ENCODE results near the gene TMCC3.

TMCC3 gene

DNA sequence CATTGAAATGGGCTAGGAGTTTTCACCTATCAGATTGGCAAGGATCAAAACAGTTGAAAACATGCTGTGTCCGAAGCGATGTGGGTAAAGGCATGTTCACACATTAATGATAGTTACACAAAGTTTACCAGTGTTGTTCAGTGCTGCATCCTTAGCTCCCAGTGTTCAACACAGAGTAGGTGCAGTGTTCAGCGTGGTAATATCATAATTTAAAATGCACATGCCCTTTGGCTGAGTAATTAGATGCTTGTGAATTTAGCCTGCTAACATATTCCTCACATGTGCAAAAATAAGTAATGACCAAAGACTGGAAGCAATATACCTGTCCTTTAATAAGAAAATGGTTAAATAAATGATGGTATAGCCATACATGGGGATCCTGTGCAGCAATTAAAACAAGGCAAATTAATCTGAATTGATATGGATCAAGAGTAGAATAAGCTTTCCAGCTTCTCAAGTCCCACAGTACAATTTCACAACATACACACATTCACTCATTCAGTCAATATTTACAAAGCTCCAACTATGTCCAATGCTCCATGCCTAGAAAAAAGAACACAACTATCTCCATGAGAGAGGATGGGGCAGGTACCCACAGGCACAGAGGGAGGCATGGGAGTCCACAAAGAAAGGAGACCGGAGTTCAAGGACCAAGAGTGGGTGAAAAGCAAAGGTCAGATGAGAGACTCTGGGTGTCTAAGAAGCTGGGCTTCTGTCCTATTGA lies 12.8 kb downstream of the TMCC3 start:
- no peak for DNase-seq (ENCODE audit: low read depth)
- TF ChIP-seq, protein P1, sequence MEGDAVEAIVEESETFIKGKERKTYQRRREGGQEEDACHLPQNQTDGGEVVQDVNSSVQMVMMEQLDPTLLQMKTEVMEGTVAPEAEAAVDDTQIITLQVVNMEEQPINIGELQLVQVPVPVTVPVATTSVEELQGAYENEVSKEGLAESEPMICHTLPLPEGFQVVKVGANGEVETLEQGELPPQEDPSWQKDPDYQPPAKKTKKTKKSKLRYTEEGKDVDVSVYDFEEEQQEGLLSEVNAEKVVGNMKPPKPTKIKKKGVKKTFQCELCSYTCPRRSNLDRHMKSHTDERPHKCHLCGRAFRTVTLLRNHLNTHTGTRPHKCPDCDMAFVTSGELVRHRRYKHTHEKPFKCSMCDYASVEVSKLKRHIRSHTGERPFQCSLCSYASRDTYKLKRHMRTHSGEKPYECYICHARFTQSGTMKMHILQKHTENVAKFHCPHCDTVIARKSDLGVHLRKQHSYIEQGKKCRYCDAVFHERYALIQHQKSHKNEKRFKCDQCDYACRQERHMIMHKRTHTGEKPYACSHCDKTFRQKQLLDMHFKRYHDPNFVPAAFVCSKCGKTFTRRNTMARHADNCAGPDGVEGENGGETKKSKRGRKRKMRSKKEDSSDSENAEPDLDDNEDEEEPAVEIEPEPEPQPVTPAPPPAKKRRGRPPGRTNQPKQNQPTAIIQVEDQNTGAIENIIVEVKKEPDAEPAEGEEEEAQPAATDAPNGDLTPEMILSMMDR (IDR thresholded peaks at IDR 0.05; ENCODE audit: insufficient read depth, low read depth, low read length, missing control alignments) = no peak
- no peak overlapping the region for H3K4me3 ChIP-seq (ENCODE audit: low read length)

DNA sequence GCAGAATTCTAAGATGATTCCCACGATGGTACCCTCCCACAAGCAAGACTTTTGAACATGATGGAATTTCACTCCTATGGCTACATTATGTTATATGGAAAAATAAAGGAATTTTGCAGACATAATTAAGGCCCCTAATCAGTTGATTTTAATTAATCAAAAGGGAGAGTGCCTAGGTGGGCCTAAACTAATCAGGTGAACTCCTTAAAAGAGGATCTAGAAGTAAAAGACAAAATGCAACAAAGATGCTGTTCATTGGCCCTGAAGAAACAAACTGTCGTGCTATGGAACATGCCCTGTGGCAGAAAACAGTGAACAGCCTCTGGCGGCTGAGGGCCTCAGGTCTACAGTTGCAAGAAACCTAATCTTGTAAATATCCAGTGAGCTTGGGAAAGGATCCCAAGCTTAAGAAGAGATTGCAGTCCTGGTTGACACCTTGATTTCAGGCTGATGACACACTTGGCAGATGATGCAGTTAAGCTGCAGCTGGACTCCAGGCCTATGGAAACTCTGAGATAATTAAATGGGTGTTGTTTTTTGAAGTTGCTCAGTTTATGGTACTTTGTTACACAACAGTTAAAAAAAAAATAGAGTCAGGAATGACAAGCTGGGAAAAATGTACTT lies 13.8 kb downstream of the TMCC3 start:
- no peak overlapping the region for H3K4me3 ChIP-seq (ENCODE audit: low read length)
- TF ChIP-seq, protein P1 (IDR thresholded peaks at IDR 0.05; ENCODE audit: insufficient read depth, low read depth, low read length, missing control alignments) = no peak
- peak; percentile 91 for DNase-seq (ENCODE audit: low read depth)

DNA sequence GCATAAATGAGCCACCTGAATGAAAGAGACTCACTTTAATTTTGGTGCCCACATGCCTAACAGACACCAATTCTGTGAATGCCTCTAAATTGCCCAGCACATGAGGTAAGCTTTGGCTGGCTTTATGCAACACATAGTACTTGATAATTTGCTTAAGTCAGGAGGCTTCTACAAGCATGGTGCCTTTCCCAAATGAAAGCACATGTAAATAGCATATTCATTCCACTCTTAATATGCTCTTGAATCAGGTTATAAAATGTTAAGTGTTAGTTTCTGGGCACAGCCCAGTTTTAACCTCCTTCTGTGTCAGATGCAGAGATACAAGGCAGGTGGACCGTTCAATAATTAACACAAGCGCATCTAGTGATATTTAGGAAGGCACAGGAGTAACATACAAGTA lies 15.6 kb downstream of the TMCC3 start:
- TF ChIP-seq, protein P1 (IDR thresholded peaks at IDR 0.05; ENCODE audit: insufficient read depth, low read depth, low read length, missing control alignments) = no peak
- no peak overlapping the region for H3K4me3 ChIP-seq (ENCODE audit: low read length)
- DNase-seq (ENCODE audit: low read depth) = no peak

DNA sequence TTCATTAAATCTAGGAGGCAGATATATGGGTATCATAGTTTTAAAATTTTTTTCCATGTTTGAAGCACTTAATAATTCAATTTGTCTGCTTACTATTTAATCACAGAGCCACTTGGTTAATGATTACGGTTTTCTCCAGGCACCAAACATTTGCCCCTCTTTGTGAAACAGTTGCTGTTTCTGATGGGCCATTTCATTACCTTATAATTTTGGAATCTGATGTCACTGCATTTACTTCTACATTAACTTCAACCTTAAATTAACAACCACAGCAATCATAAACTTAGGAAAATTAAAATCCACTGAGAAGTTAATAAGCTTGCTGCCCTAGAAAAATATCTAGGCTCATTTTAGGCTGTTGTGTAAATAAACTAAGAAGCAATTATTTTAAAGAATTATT lies 17.0 kb downstream of the TMCC3 start:
- TF ChIP-seq, protein P1 (IDR thresholded peaks at IDR 0.05; ENCODE audit: insufficient read depth, low read depth, low read length, missing control alignments) = no peak
- no peak for DNase-seq (ENCODE audit: low read depth)
- H3K4me3 ChIP-seq (ENCODE audit: low read length) = no peak overlapping the region

DNA sequence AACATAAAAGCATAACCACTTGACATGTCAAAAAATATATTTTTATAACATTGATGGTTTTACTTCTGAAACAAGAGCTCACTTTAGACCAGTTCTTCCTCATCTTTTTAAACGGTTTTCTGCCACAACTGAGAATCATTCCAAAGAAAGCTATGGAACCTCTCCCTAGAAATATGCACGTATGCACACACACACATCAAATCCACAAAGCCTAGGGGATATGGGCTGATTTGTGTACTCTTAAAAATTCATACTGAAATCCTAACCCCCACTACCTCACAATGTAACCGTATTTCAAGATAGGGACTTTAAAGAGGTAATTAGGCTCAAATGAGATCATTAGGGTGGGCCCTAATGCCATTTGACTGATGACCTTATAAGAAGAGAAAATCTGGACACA lies 19.3 kb downstream of the TMCC3 start:
- H3K4me3 ChIP-seq (ENCODE audit: low read length) = no peak overlapping the region
- TF ChIP-seq, protein P1 (IDR thresholded peaks at IDR 0.05; ENCODE audit: insufficient read depth, low read depth, low read length, missing control alignments) = no peak
- DNase-seq (ENCODE audit: low read depth) = no peak

DNA sequence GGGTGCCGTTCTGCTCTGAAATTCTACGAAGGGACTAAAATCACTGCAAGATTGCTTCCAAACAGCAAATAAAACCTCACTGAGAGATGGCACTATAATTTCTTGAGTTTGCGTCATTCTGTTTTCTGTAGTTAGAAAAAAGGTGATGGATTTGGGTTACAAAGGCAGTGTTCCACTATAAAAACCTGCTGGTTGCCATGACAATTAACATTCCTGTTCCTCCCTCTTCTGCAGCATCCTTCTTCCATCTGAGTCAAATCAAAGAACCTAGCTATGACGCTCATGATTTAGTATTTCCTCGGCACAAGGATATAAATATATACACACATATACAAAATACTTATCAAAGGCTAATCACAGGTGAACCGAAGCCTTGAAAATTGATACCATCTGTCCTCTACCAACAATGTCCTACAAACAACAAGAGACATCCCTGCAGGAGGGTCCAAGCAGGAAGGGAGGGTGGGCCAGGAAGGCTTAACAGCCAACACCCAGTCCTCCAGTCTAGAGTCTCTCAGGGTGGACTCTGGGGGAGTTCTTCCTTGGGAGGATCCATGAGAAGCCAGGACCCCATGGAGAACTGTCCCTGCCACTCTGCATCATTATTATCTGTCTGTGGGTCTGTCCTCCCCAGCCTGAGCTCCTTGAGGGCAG lies 21.4 kb downstream of the TMCC3 start:
- DNase-seq (ENCODE audit: low read depth) = no peak

More for the DNA sequence above, 21.4 kb downstream of the TMCC3 start:
- H3K4me3 ChIP-seq (ENCODE audit: low read length) = no peak overlapping the region
- TF ChIP-seq, protein P1 (IDR thresholded peaks at IDR 0.05; ENCODE audit: insufficient read depth, low read depth, low read length, missing control alignments) = no peak

All from epithelial cell of esophagus (primary cell).